ENCODE results near the gene ZKSCAN3. TPM values are rescaled to one million over a fixed set of nuclear protein-coding genes. Genes with fewer than 3 reads are reported as not detected.
A peak's percentile ranks its signal among the peaks of the same experiment; 100 is the strongest.
"Not testable (repeated sequence)": the region's sequence is repeated elsewhere in the genome, so short reads cannot be mapped to it uniquely, and the experiment has no call there.

Gene ZKSCAN3
- total RNA-seq, 1 donor = 6.2 TPM

DNA sequence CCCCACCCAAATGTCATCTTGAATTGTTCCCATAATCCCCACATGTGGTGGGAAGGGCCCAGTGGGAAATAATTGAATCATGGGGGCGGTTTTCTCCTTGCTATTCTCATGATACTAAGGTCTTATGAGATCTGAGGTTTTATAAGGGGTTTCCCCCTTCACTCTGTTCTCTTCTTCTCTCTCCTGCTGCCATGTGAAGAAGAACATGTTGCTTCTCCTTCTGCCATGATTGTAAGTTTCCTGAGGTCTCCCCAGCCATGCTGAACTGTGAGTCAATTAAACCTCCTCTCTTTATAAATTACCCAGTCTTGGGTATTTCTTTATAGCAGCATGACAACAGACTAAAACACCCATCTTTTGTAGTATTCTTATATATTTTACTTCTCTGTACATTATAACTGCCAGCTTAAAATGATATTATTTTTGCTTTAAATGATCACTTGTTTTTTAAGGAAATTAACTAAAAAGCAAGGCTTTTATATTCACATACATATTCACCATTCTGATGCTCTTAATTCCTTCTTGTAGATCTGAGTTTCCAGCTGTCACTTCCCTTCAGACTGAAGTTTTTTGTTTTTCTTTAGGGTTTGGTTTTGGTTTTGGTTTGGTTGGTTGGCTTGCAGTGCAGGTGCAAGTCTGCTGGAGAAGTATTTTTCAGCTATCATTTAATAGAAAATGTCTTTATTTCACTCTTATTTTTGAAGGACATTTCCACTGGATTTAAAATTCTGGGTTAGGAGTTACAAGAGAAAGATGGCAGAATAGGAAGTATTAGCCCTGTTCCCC is 9.2 kb upstream of the ZKSCAN3 start:
- peak in 1 of 3 donors; percentile 44 for DNase-seq (ENCODE audit: low read depth in 2 of 3, low spot score in 2 of 3)

DNA sequence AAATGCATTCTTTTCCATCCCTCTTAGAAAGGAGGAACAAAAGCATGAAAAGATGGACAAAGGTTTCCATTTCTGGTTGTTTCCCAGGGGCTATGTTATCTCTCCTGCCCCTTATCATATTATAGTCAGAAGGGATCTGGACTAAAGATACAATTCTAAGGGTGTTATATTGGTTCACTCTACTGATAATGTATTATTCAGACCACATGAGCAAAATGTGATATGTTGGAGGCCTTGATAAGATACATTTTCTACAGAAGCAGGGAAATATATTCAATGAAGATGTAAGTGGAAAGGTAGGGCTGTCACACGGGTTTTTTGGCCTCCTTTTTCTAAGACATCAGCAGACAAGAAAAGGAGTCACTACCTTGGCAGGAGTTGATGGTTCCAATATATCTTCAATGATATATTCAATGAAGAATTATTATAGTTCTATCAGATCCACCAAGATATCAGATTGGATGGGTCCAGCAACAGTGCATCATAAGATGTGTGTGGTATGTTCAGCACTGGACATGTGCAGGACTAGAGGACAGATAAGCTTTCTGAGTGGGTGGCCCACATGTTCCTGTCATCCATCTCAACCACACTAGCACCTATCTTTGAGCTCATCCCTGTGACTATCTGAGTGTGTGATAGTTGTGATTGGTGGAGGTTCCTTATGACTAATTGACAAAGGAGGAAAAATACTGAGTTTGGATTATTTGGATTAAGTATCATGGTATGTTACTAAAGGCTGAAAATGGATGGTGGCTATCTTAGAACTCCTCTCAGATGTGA is 5.7 kb upstream of the ZKSCAN3 start:
- no peak for DNase-seq (ENCODE audit: low read depth in 2 of 3, low spot score in 2 of 3)

DNA sequence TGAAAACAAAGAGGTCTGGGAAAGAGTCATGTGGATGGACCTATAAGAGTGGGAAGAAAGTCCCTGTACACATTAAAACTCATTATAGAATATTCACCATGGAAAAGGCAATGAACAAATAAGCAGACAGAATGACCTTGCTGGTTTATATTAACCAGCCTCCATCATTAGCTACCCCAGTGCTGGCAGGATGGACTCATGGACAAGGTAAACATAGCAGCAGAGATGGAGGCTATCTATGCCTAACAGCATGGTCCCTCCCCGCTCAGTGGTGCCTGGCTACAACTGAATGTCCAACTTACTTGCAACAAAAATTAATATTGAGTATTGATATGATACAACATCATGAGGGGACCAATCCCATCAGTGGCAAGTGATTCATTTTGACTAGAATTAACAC is 4.5 kb upstream of the ZKSCAN3 start:
- DNase-seq (ENCODE audit: low read depth in 2 of 3, low spot score in 2 of 3) = no peak

DNA sequence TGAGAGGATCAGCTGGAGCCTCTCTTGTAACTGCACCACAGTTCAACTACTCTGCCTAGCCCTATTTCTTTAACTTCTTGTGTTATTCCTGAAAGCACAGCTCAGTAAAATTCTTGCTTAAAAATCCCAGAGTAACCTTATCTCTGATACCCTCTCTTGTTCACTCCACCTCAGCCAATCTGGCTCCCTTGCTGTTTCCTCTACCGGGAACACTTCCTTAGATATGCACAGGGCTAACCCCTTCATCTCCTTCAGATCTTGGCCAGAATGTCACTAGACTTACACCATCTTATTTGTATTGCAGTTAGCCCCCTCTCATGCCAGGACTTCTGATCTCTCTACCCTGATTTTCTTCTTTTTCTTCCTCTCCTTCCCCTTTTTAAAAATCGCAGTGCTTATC is 2.6 kb upstream of the ZKSCAN3 start:
- no peak for DNase-seq (ENCODE audit: low read depth in 2 of 3, low spot score in 2 of 3)

DNA sequence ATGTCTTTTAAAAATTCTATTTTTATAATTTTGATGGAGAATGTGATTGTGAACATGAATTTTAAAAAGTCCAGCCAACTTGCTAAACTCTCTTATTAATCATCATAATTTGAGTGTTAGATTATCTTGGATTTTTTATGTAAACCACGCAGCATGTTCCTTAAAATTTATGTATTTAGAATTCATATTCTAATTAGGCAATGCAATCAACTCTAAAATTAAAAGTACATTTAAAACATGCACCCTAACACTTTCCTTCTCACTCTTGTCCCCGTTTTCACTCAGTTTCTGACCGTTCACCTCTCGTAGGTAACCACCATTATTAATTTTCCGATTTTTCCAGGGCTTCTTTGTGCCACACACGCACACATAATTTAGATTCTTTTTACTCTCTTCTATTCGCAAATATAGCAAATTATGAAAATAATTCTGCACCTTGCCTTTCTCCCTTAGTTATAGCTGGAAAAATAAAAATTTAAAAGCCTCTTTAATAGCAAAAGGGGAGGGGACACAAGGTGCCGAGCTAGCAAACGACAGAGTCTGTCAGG is 329 bp upstream of the ZKSCAN3 start:
- DNase-seq (ENCODE audit: low read depth in 2 of 3, low spot score in 2 of 3) = no peak

DNA sequence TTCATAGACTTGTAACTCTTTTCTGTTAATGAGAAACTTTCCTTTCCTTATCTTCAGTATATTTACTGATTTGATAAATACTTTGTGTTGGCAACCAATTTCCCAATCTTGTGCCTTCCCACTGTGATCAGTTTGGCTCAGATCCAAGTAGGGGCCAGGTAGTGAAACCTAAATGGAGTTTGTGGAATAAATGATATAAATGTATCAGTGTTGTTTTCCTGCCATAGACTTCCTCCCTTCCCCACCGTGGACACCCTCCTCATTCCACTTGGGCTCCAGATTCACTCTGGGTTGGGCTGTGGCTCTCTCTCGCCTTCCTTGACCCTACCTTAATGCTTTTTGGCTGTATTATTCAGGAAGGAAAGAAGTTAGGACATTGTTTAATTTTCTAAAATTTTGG is 1.3 kb downstream of the ZKSCAN3 start:
- no peak for DNase-seq (ENCODE audit: low read depth in 2 of 3, low spot score in 2 of 3)

DNA sequence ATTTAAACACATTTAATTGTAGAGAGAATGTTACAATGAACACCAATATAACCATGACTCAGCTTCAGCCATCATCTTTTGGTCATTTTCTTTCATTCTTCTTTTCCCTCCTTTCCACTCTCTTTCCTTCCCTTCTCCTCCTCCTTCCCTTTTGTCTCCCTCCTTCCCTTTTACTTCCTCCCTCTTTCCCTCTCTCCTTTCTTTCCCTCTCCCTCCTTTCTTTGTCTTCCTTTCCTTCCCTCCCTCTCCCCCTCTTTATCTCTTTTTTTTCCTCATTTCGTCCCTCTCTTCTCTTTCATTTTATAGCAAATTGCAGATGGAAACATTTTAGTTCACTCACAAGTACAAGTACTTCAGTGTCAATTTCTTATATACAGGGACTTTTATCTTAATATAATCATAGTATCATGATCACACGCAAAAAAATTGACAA is 1.8 kb downstream of the ZKSCAN3 start:
- no peak for DNase-seq (ENCODE audit: low read depth in 2 of 3, low spot score in 2 of 3)

DNA sequence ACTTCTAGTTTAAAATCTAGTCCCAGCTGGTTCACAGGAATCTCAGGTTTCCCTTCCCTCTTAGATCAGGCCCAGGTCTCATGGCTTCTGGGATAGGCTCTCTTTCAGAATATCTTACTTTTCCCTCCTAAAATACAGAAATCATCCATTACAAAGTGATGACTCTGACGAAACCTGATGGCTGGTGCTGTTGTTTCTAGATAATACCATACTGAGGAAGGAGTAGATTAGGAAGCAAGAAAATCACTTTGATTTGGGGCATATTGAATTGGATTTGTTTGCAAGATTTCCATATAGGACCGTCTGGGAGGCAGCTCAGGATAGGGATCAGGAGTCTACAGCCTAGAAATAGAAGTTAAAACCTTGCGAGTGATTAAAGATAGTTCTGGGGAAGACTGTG is 3.6 kb downstream of the ZKSCAN3 start:
- DNase-seq (ENCODE audit: low read depth in 2 of 3, low spot score in 2 of 3) = no peak

DNA sequence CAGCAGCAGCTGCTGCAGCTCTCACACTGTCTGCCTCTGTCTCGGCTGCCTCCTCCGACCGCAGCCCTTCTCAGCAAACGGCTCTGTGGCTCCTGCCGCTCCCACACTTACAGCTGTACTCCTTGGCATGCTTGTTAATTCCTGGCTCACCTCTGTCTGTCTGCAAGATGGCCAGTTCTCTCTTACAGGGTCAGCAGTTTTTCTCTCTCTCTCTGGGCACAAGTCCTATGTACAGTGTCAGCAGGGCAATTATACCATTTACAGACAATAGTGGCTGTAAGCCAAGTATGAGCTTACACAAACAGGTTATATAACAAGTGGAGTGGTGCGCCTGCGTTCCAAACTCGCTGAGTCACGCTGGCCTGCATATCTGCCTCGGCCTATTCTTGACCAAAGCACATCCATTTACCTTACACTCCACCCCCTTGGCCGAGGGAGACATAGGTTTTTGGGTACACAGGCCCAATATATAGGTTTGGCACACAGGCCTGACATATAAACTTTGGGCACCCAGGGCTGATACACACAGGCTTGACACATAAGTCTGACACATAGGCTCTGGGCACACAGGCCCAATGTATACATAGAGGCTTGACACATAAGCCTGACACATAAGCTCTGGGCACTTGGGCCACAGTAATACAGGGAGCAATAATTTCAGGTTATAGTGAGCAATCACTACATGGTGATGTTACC is 4.4 kb downstream of the ZKSCAN3 start:
- DNase-seq (ENCODE audit: low read depth in 2 of 3, low spot score in 2 of 3) = no peak

DNA sequence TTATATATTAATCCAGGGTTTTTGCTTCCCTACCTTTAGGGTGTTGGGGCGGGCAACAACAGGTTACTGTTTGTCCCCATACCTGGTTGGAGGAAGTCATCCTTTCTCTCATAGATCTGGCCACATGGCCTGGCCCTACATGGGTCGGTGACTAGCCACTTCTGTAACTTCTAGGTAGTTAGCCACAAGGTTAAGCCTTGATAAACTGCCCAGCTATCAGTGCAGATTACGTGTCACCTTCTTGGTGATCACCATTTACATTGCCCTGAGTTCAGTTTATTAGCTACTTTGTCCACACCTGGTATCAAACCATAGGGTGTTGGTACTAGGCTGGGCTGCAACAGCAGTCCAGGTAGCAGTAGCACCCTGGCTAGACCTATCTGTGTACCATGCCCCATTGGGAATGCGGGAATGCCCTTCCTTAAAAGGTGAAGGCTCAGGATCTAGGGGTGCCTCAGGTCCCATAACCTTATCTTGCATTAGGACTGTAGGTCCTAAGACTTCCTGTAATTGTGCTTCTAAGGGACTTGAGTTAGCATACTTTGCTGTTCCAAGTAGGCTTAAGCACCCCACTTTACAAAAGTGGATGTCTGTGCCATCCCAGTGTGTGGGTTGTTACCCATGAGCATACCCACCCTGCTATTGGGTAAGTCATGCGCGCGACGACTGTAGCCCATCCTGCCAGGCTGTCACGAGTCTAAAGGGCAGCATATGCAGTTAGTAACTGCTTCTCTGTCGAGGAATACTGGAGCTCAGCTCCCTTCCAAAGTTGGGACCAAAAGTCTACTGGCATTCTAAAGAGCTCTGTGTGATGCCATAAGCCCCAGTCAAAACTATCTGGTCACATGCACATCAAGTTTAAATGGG is 5.2 kb downstream of the ZKSCAN3 start:
- DNase-seq (ENCODE audit: low read depth in 2 of 3, low spot score in 2 of 3) = no peak

DNA sequence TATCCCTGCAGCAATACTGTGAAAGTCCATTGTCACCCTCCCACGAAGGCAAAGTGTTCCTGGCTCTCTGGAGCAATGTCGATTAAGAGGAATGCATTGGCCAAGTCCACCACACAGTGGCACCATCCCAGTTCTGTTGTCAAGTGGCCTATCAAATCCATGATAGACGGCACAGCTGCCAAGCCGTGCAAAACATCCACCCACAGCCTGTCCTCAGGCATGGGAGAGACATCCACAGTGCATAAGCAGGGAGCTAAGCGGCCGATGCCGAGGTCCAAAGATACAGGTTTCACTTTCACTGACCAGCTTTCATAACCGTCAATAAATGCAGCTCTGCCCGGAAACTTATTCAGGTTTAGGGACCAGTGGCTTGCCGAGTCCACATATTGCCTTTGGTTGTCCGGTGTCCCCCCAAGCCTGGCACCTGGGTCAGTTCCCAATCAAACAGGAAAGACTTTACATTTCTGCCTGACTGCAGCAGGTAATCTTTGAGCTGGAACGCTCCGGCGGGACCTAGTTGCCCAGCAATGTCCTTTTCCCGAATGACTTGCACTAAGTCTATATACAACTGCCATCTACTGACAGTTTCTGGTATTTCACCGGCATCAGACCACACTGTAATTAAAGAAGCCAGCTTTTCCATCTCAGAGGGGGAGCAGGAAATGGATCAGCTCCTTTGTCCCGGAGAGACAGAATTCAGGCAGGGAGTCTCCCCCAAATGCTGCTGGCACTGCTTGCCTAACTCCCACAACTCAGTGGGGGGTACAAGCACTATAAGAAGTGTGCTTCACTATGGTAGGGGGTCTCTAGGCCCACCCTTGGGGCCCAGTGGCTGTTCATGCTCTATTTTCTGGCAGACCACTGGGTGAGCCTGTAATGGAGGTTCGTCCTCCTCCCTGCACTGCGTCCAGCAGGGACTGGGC is 6.3 kb downstream of the ZKSCAN3 start:
- peak; percentile 39 to 84 (median 80) for DNase-seq (ENCODE audit: low read depth in 2 of 3, low spot score in 2 of 3)

DNA sequence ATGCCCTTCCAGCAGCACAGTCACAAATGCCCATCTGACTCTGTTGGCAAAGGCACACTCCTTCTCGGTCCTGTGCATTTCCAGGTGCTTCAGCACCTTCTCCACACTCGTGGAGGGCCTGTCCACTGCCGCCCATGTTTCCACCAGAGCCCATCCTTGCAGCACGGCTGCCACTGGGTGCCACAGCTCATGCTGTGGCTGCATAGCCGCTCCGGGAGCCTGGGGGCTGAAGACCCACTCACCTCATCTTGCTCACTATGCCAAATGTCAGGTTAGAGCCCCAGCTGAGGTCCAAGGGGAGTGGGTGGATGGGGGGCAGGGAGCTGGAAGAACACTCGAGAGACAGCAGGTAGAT is 6.9 kb downstream of the ZKSCAN3 start:
- DNase-seq (ENCODE audit: low read depth in 2 of 3, low spot score in 2 of 3) = no peak

DNA sequence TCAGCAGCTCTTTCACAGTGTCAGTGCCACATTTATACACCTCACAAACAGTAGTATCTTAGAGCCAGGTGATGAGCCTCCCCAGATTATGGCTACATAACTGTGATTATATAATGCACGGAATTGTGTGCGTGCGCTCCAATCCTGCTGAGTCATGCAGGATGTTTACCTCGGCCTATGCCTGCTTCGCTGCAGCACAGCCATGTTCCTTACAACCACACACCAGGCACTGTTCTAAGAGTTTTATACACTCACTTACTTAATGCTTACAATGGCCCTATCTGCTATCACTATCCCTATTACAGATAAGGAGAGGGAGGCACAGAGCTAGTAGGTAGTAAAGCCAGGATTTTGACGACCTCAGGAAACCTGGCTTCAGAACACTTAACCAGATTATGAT is 7.3 kb downstream of the ZKSCAN3 start:
- peak in 2 of 3 donors; percentile 50 to 67 for DNase-seq (ENCODE audit: low read depth in 2 of 3, low spot score in 2 of 3)

DNA sequence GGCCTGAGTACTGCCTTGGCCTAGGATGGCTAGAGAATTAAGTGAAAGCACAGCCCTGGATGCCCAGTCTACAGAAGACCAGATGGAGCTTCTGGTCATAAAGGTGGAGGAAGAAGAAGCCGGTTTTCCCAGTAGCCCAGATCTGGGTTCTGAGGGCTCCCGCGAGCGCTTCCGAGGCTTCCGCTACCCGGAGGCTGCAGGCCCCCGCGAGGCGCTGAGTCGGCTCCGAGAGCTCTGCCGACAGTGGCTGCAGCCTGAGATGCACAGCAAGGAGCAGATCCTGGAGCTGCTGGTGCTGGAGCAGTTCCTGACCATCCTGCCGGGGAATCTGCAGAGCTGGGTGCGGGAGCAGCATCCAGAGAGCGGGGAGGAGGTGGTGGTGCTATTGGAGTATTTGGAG is 9.8 kb downstream of the ZKSCAN3 start:
- not testable (repeated sequence) for DNase-seq (ENCODE audit: low read depth in 2 of 3, low spot score in 2 of 3)

DNA sequence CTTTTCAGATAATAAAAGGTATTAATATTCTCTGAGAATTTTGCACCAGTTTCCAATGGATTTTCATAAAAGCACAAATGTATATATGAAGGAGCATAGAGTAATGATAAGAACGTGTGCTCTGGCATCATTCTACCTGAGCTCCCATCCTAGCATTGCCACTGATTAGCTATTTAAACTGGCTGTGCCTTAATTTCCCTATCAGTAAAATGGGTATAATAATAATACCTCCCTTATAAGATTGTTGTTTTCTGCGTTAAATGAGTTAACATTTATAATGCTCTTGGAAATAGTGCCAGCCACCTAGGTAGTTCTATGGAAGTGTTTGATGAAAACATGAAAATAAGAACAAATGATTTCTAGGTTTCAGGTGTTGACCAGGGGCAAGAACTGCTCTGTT is 11.2 kb downstream of the ZKSCAN3 start:
- no peak for DNase-seq (ENCODE audit: low read depth in 2 of 3, low spot score in 2 of 3)

DNA sequence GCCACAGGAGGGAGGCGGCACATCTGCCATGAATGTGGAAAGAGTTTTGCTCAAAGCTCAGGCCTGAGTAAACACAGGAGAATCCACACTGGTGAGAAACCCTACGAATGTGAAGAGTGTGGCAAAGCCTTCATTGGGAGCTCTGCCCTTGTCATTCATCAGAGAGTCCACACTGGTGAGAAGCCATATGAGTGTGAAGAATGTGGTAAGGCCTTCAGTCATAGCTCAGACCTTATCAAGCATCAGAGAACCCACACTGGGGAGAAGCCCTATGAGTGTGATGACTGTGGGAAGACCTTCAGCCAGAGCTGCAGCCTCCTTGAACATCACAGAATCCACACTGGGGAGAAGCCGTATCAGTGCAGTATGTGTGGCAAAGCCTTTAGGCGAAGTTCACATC is 15.8 kb downstream of the ZKSCAN3 start:
- DNase-seq (ENCODE audit: low read depth in 2 of 3, low spot score in 2 of 3) = not testable (repeated sequence)

DNA sequence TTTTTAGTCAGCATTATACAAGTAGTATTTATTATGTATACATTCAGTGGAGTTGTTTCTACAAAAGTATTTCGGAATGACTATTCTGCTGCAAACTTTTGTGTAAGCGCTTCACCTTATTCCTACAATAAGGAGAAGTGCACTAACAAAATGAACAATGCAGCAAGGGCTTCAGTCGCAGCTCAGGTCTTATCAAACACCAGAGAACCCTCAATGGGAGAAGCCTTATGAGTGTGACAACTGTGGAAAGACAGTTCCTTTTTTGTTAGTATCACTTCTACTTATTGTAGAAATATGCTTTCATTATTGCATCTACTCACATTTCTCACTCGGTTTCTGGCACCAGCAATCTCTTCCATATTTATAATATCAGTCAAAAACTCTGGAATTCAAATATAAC is 18.8 kb downstream of the ZKSCAN3 start:
- no peak for DNase-seq (ENCODE audit: low read depth in 2 of 3, low spot score in 2 of 3)

DNA sequence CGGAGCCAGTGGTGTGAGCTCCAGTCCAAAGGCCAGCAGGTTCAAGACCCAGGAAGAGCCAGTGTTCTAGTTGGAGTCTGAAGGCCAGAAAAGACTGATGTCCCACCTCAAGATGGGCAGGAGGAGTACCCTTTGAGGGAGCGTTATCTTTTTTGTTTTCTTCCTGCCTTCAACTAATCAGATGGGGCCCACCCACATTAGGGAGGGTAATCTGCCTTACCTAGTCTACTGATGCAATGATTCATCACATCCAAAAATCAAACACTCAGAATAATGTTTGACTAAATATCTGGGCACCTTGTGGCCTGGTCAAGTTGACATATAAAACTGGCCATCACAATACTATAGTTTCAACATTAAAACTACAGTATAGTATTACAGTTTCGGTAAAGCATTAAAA is 19.7 kb downstream of the ZKSCAN3 start:
- DNase-seq (ENCODE audit: low read depth in 2 of 3, low spot score in 2 of 3) = no peak

DNA sequence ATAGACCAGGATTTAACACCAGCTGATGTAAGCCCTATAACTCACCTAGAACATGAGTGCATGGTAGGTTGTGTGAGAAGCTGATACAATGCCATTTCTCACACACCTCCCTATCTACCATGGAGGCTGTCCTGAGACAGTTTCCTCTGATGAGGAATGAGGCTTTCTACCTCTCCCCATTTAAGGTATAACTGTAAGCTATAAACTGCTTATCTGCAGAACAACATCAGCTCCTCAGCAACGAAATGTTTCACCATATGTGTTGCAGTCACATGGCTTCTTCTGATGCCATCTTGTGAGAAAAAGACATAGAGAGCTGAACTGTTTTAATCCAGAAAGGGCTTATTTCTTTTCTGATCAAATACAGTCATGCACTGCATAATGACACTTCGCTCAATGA is 20.7 kb downstream of the ZKSCAN3 start:
- DNase-seq (ENCODE audit: low read depth in 2 of 3, low spot score in 2 of 3) = no peak

All from hematopoietic multipotent progenitor cell (in vitro differentiated cells).